ENCODE data around the gene CHRNA9. TPM values are rescaled to one million over a fixed set of nuclear protein-coding genes. Genes with fewer than 3 reads are reported as not detected.

The CHRNA9 gene
- total RNA-seq, 3 donors from 2014 or later (not counting 1 experiment from before 2014, with no cell fraction given) = not detected

DNA sequence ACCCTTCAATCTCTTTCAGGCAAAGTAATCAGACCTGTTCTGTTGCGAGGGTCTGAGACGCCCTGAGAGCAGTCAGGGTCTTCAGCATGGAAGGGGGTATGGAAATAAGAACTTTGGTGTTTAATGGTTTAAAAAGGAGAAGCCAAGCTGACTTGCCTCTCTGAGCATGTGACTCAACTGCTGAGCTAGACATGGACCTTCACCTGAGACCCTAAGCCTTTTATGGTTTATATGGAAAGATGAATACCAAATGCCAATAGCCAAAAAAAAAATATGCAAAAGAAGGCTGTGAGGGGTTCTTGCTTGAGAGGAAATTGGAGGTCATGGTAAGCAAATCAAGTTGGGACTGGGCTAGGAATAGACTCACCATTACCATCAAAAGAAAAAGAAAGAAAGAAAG lies 30.6 kb downstream of the CHRNA9 start:
- intact Hi-C loops (cut with micrococcal nuclease) = no loop called here

DNA sequence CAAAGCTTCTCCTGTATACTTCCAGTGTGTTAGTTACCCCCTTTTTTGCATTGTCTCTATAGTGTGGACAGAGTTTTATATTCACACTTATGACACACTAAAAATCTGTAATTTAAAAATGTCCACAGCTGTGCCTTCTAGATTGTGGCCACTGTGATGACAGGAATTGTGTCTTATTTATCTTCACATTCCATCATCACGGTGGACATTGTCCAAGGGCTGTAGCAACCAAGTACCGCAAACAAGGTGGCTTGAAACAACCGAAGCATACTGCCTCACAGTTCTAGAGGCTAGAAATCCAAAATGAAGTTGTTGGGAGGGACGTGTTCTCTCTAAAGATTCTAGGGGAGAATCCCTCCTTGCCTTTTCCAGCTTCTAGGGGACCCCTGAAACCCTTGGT lies 32.3 kb downstream of the CHRNA9 start:
- Histone ChIP-seq H3K4me3 (ENCODE audit: low read length) (no peak overlapping the region), H3K9me3 (ENCODE audit: control insufficient read depth, insufficient read depth, low read length) (no peaks in the 10 kb centered on the region), H3K36me3 (ENCODE audit: control insufficient read depth, insufficient read depth, low read length) (no peaks in the 10 kb centered on the region), H3K27me3 (ENCODE audit: control insufficient read depth, insufficient read depth, low read length) (no peaks in the 10 kb centered on the region), H3K27ac (ENCODE audit: low read length) (no peak overlapping the region), H3K4me1 (ENCODE audit: control insufficient read depth, insufficient read depth, low read length) (no peaks in the 10 kb centered on the region)
- TF ChIP-seq, protein P1, sequence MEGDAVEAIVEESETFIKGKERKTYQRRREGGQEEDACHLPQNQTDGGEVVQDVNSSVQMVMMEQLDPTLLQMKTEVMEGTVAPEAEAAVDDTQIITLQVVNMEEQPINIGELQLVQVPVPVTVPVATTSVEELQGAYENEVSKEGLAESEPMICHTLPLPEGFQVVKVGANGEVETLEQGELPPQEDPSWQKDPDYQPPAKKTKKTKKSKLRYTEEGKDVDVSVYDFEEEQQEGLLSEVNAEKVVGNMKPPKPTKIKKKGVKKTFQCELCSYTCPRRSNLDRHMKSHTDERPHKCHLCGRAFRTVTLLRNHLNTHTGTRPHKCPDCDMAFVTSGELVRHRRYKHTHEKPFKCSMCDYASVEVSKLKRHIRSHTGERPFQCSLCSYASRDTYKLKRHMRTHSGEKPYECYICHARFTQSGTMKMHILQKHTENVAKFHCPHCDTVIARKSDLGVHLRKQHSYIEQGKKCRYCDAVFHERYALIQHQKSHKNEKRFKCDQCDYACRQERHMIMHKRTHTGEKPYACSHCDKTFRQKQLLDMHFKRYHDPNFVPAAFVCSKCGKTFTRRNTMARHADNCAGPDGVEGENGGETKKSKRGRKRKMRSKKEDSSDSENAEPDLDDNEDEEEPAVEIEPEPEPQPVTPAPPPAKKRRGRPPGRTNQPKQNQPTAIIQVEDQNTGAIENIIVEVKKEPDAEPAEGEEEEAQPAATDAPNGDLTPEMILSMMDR (IDR thresholded peaks at IDR 0.05) = no peak
- intact Hi-C loops (cut with micrococcal nuclease) = no loop called here
- H3K27me3 Mint-ChIP-seq (ENCODE audit: low read depth in 2 of 2) = no peaks in the 10 kb centered on the region
- H3K4me3 Mint-ChIP-seq = no peak overlapping the region
- no peaks in the 10 kb centered on the region for H3K9me3 Mint-ChIP-seq
- no peak overlapping the region for H3K27ac Mint-ChIP-seq
- H3K4me1 Mint-ChIP-seq = no peaks in the 10 kb centered on the region
- DNase-seq (no peak), ATAC-seq (no peak)
- 83% methylated on average over 4 of the region's 4 CpGs for WGBS (ENCODE audit: insufficient coverage)
- no peaks in the 10 kb centered on the region for H3K36me3 Mint-ChIP-seq

More for the DNA sequence above, 30.6 kb downstream of the CHRNA9 start:
- TF ChIP-seq, protein P1 (IDR thresholded peaks at IDR 0.05) = no peak
- Mint-ChIP-seq H3K27me3 (ENCODE audit: low read depth in 2 of 2) (peaks cover 0 to 6% of the 10 kb centered on the region in 2 donors), H3K36me3 (no peaks in the 10 kb centered on the region), H3K9me3 (no peaks in the 10 kb centered on the region), H3K27ac (no peak overlapping the region), H3K4me3 (no peak overlapping the region), H3K4me1 (no peaks in the 10 kb centered on the region)
- WGBS (ENCODE audit: insufficient coverage) = 88% methylated on average over 2 of the region's 2 CpGs
- H3K4me1 ChIP-seq (ENCODE audit: control insufficient read depth, insufficient read depth, low read length) = no peaks in the 10 kb centered on the region
- H3K27ac ChIP-seq (ENCODE audit: low read length) = no peak overlapping the region
- ATAC-seq (no peak), DNase-seq (no peak)
- H3K36me3 ChIP-seq (ENCODE audit: control insufficient read depth, insufficient read depth, low read length) = no peaks in the 10 kb centered on the region
- no peak overlapping the region for H3K4me3 ChIP-seq (ENCODE audit: low read length)
- H3K9me3 ChIP-seq (ENCODE audit: control insufficient read depth, insufficient read depth, low read length) = no peaks in the 10 kb centered on the region
- no peaks in the 10 kb centered on the region for H3K27me3 ChIP-seq (ENCODE audit: control insufficient read depth, insufficient read depth, low read length)

DNA sequence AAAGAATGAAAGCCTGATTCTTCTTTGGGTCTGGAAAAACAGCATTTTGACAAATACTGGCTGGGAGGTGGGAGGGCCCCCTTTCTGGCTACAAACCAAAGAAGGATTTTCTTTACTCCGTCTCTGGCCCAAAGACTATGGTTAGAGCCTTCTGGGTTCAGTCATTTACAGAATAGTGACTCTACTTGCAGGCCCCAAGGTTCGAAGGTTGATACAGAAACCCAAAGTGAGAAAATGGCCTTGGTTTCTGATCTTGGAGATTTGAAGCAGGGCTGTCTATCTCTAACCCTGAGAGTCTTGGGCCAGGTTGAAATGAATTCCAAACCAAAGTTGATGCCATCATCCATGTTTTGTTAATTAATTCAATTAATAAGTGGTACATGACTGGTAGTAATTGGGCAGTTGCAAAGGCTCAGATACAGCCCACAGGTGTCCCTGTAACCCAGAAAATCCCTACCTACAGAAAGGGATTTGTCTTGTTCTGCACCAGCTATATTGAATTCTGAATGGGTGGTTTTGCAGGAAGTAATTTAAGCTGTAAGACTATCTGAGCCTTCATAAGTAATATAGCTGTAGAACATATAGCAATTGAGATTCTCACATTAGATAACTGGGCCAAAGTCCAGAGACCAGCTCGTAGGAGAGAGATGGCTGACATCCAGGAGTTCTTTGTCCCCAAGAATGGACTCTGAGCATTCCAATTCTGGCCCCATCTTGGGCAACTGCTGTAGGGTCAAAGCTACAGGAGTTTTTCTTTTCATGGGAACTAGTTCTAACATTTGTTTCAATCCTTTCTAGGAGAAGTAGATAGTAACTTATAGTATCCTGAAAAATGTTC lies 34.5 kb downstream of the CHRNA9 start:
- no peak overlapping the region for H3K27ac ChIP-seq (ENCODE audit: low read length)
- H3K27me3 ChIP-seq (ENCODE audit: control insufficient read depth, insufficient read depth, low read length) = no peaks in the 10 kb centered on the region
- WGBS (ENCODE audit: insufficient coverage) = 81% methylated on average over 3 of the region's 3 CpGs
- no peaks in the 10 kb centered on the region for H3K36me3 Mint-ChIP-seq
- H3K9me3 Mint-ChIP-seq = no peaks in the 10 kb centered on the region
- no peak for DNase-seq
- no peaks in the 10 kb centered on the region for H3K4me1 Mint-ChIP-seq
- H3K4me3 Mint-ChIP-seq = no peak overlapping the region
- no peaks in the 10 kb centered on the region for H3K9me3 ChIP-seq (ENCODE audit: control insufficient read depth, insufficient read depth, low read length)
- TF ChIP-seq, protein P1 (IDR thresholded peaks at IDR 0.05) = no peak
- H3K27ac Mint-ChIP-seq = no peak overlapping the region
- intact Hi-C loops (cut with micrococcal nuclease) = no loop called here
- no peaks in the 10 kb centered on the region for H3K27me3 Mint-ChIP-seq (ENCODE audit: low read depth in 2 of 2)
- H3K4me3 ChIP-seq (ENCODE audit: low read length) = no peak overlapping the region
- no peak for ATAC-seq
- no peaks in the 10 kb centered on the region for H3K36me3 ChIP-seq (ENCODE audit: control insufficient read depth, insufficient read depth, low read length)
- H3K4me1 ChIP-seq (ENCODE audit: control insufficient read depth, insufficient read depth, low read length) = no peaks in the 10 kb centered on the region

DNA sequence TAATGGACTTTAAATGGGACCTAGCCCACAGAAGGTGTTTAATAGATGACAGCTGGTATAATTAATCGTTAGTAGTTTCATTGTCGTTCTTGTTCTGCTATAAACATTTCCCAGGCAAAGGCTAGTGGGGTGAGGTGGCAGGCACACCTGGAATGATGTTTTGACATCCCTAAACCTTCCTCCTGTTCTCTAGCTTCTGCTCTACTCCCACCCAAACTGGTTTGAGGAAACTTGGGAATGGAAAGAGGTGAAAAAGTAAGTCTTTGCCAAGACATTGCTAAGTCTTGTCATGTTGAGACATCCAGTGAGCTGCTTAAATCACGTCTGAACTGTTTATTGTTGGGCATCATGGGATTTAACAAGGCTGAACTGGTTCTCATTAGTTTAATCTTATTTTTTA lies 37.5 kb downstream of the CHRNA9 start:
- 94% methylated on average over 3 of the region's 3 CpGs for WGBS (ENCODE audit: insufficient coverage)
- TF ChIP-seq, protein P1 (IDR thresholded peaks at IDR 0.05) = no peak
- H3K4me1 Mint-ChIP-seq = no peaks in the 10 kb centered on the region
- no peaks in the 10 kb centered on the region for H3K27me3 Mint-ChIP-seq (ENCODE audit: low read depth in 2 of 2)
- DNase-seq = no peak
- Histone ChIP-seq H3K36me3 (ENCODE audit: control insufficient read depth, insufficient read depth, low read length) (no peaks in the 10 kb centered on the region), H3K4me3 (ENCODE audit: low read length) (no peak overlapping the region), H3K27ac (ENCODE audit: low read length) (no peak overlapping the region), H3K27me3 (ENCODE audit: control insufficient read depth, insufficient read depth, low read length) (no peaks in the 10 kb centered on the region), H3K9me3 (ENCODE audit: control insufficient read depth, insufficient read depth, low read length) (no peaks in the 10 kb centered on the region), H3K4me1 (ENCODE audit: control insufficient read depth, insufficient read depth, low read length) (no peaks in the 10 kb centered on the region)
- intact Hi-C loops (cut with micrococcal nuclease) = no loop called here
- no peak for ATAC-seq
- H3K36me3 Mint-ChIP-seq = no peaks in the 10 kb centered on the region
- no peak overlapping the region for H3K27ac Mint-ChIP-seq
- H3K4me3 Mint-ChIP-seq = no peak overlapping the region
- no peaks in the 10 kb centered on the region for H3K9me3 Mint-ChIP-seq
